GM13976 (cell line): ENCODE results near the gene SH3BP4.

Source experiments
- DNase-seq: peaks from one replicate; pipeline ENCODE4 v3.0.0; 2012; ENCODE audit warnings: low spot score
- in situ Hi-C: fragments of 300-500 bp; cut with MboI; formaldehyde crosslinking; loops from one replicate; pipeline ENCODE4 v1.12.0; 2022; ENCODE audit warnings: low sequenced_read_pairs, mixed read lengths, inconsistent platforms; ENCODE audit not compliant: unreplicated experiment
- TF ChIP-seq, protein P1 (sequence below): IDR thresholded peaks from 2 replicates; pipeline ENCODE4 v1.5.1; 2012; ENCODE audit warnings: borderline replicate concordance, mild to moderate bottlenecking; ENCODE audit not compliant: insufficient read depth; ENCODE audit errors: extremely low read depth, missing control alignments, control extremely low read depth

Gene SH3BP4

DNA sequence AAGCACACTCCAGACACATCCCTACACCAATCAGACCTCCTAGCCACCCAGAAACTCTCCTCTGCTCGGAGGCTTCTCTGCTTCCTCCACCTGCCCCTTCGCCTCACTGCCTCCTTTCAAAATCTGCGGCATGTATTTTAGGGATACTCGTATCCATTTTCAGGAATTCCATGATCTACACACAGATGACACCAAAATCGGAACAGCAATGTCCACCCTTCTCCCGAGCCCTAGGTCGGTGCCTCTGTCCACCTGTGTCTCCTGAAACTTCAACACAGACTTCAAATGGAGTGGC is 1.4 kb upstream of the SH3BP4 start:
- TF ChIP-seq, protein P1, sequence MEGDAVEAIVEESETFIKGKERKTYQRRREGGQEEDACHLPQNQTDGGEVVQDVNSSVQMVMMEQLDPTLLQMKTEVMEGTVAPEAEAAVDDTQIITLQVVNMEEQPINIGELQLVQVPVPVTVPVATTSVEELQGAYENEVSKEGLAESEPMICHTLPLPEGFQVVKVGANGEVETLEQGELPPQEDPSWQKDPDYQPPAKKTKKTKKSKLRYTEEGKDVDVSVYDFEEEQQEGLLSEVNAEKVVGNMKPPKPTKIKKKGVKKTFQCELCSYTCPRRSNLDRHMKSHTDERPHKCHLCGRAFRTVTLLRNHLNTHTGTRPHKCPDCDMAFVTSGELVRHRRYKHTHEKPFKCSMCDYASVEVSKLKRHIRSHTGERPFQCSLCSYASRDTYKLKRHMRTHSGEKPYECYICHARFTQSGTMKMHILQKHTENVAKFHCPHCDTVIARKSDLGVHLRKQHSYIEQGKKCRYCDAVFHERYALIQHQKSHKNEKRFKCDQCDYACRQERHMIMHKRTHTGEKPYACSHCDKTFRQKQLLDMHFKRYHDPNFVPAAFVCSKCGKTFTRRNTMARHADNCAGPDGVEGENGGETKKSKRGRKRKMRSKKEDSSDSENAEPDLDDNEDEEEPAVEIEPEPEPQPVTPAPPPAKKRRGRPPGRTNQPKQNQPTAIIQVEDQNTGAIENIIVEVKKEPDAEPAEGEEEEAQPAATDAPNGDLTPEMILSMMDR: no peak
- in situ Hi-C loops: no loop called here

DNA sequence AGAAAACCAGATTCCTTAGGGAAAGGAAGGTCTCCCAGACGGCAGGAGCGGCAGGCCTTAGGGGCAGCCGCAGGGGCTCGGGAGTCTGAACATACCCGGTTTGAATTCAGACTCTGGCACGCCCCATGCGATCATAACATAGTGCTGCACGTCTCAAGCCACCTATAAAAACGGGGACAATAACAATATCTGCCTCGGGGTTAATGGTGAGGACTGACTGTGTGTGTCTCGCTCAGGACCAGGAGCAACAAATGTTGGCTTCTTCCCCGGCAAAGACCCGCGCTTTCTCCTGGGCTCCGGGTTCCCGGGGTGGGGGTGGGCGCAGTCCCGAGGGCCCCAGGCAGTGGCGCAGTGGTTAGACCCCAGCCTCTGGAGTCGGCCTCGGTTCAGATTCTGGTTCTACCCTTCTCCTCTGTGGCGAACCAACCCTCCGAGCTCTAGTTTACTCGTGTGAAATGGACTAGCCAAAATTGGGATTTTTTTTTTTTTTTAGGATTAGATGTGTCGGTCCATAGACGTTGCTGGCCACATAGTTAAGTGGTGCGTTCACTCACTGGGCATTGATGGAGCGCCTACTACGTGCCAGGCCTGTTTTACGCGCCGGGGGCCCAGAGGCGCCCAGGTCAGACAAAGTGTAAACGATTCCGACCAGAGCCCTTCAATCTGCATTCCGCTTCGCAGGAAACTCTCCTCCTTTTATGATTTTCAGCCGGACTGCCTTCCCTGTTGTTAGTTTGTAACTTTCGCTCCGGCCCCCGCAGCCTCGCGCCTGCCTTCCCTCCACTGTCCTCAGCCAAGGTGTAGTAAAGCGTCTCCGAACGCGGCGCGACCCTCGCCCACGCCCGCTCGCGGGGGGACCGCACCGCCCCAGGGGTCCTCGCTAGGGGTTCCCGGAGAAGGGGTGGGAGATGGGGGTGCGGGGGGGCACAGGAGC is 820 bp upstream of the SH3BP4 start:
- in situ Hi-C loops: no loop called here
- TF ChIP-seq, protein P1: no peak
- no peak for DNase-seq

More for the DNA sequence above, 1.4 kb upstream of the SH3BP4 start:
- no peak for DNase-seq

DNA sequence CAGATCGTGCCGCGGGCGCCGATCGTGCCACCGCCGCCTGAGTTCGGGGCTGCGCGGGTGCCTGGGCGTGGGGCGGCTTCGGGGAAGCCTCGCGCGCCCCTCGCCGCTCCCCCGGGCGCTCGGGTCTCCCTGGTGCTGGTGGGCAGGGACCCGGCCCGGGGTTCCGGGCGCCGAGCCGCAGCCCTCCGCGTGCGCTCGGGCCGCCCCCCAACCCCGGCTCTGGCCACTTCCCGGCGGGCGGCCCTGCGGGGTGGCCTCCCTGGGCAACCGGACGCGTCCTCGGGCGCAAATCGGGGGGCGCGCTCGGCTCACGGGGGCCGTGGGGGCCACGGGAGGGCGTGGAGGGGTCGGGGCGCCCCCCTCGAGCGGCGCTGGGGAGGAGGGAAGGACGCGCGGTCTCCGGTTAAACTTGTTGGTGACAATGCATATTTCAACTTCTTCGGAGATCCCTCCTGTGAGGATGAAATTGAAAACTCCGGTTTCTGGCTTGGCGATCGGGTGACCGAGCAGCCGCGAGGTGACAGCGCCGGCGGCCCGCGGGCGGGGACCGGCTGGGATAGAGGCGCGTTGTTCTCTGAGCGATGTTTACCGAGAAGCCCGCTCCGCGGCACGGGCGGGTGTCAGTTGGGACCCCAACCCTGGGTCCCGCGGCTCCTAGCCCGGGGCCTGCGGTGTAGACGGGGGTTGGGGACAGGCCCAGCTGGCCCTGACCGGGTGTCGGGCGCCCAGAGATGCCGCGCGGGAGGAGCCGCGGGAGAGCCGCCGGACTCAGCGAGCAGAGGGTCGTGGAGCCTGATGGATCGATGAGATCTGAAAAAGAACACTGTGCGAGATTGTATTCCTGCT is 676 bp downstream of the SH3BP4 start:
- in situ Hi-C loops: no loop called here
- TF ChIP-seq, protein P1: no peak
- DNase-seq: no peak

DNA sequence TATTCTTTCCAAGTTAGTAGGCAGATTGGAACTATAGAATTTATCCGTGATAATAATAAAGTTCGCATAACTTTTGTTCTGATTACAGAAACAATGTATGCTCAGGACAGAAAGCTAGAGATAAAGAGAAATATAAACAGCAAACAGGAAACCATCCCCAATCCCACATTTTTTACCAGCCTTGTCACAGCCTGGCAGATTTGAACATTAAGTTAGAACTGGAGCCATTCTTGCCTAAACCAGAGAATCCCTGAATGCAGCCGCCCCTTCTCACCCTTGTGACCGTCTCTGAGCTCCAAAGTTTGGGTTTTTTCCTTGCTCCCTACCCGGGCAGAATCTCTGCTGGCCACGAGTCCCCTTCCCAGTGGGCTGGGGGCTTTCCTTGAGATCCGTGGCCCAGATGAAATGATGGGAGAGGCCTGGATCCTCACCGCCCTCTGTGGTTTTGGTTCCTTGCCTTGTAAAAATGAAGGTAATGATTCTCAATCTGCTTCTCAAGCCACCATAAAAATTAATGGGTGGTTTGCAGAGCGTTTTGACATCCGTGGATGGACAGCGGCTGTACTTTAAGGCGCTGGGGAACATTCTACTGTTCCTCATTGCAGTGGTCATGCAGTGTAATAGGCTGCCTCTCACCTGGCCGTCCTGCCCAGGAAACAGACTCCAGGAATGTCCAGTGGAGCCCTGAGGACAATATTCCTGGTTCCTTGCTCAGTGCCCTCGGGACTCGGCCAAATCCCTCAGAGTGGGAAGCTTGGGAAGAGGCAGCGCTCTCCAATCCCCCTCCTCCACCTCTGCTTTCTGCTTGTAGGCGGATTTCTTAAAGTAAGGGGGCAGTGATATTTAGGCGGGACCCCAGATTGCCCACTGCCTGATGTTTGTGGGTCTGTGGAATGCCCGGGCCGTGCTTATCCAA is 1.6 kb downstream of the SH3BP4 start:
- in situ Hi-C loops: no loop called here

DNA sequence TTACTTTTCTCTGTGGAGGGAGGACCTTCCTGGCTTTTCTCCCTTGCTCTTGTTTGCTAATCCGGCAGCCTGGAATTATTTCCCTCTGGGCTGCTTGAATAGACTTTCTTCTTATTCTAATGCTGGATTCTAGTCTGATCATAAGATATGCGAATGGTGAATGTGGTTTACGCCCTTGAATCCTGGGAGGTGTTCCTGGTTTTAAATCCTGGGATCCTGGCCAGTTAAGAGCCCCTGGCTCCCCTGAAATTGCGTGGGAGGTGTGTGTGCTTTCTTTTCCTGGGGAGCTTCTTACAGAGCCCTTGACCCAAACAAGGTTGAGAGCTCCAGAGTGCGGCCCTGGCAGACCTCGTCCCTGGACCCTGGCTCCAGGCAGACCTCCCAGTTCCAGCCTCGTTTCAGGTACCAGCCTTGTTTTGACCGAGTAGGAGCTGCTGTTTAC is 2.8 kb downstream of the SH3BP4 start:
- in situ Hi-C loops: no loop called here
- DNase-seq: no peak
- TF ChIP-seq, protein P1: no peak

More for the DNA sequence above, 1.6 kb downstream of the SH3BP4 start:
- TF ChIP-seq, protein P1: no peak
- DNase-seq: no peak
